Occipital lobe (tissue), 2 donors: ENCODE results near the gene CCNY. TPM values are rescaled to one million over a fixed set of nuclear protein-coding genes. Genes with fewer than 3 reads are reported as not detected.

Experiments
- DNase-seq: peaks from one replicate; lab custom pipeline; 2025; lab: John Stamatoyannopoulos, UW
- total RNA-seq: library from RNA; depleted of rRNA; stranded (reverse); fragments of >200 nt; gene quantifications from one replicate; pipeline ENCODE4 v1.2.3, GENCODE V29; 2014

Gene CCNY
- total RNA-seq, 1 donor from 2014 or later, result 49.9 TPM

DNA sequence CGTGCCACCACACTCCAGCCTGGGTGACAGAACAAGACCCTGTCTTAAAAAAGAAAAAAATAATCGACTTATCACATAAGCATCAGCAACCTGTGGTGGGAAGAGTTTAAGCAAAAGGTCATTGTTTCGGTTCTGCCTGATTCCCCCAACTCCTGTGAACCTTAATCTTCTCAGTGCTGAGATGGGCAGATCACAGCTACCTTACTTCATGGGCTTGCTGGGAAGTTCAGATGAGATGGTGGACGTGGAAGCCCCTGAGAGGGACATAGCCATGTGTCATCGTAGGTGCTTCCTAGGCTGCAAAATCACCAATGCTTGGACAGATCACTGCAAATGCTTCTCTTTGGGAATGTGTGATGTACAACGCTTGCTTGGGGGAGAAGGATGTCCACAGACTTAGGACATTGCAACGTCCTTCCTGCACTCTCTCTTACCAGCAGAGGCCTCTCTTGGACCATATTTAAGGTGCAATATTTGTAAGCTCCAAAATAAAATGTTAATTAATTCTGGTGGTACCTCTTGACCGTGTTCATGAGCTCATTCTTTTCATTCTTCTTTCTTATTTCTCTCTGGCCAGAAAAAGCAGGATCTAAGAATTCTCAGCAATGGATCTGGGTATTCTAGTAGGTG lies 277.4 kb downstream of the CCNY start:
- no peak for DNase-seq

- DNase-seq, result no peak
Observed at GRCh38 chr10:35614312-35614711, 278.0 kb downstream of the CCNY start.

Other genes starting within 250 kb of the CCNY start
- gene CUL2, start 246.2 kb upstream of the CCNY start, total RNA-seq, result 55.1 TPM
- gene CREM, start 209.7 kb upstream of the CCNY start, total RNA-seq, result 16.5 TPM